ENCODE data around the gene ATP5F1D. TPM values are rescaled to one million over a fixed set of nuclear protein-coding genes. Genes with fewer than 3 reads are reported as not detected.

ATP5F1D gene
- total and polyA plus RNA-seq, 2 donors (not counting 3 experiments of a cell fraction or from before 2014, with no cell fraction given), result 167 to 192 TPM

- ChIA-PET POLR2A (interaction anchor here (1.0 kb wide), 1 partner anchor 30 kb away, joined by 4 read pairs; no protein-coding TSS in a partner anchor), CTCF (interaction anchor here (0.6 to 3.9 kb wide), 4 partner anchors 8 to 41 kb away, joined by 3 to 42 read pairs (median 14); no protein-coding TSS in a partner anchor)
- H3K4me2 ChIP-seq (ENCODE audit: insufficient read depth, low read length), result peak overlapping the region; percentile 40
- peaks cover 23 to 40% of the 10 kb centered on the region in 2 experiments for H3K36me3 ChIP-seq (ENCODE audit: control insufficient read depth in 2 of 2, extremely low read depth in 1 of 2, insufficient read depth in 2 of 2, low read length in 2 of 2)
- H3K27ac ChIP-seq (ENCODE audit: insufficient read depth, low read depth, low read length), result peak overlapping the region; percentile 95
- peaks cover 35% of the 10 kb centered on the region for H3K4me1 ChIP-seq (ENCODE audit: control insufficient read depth, extremely low read depth, insufficient read depth, low read length)
- dilution Hi-C loops (cut with MboI; ENCODE audit: extremely low pct_ligation_motif_present, low sequenced_read_pairs), result no loop called here
- H3K27me3 ChIP-seq (ENCODE audit: control insufficient read depth in 2 of 2, insufficient read depth in 2 of 2, low read length in 2 of 2), result no peaks in the 10 kb centered on the region
- H2AFZ ChIP-seq (ENCODE audit: low read depth, low read length), result no peak overlapping the region
- peaks cover 45% of the 10 kb centered on the region for H3K79me2 ChIP-seq (ENCODE audit: control insufficient read depth, insufficient read depth, low read length)
- H4K20me1 ChIP-seq (replicated peaks; ENCODE audit: control insufficient read depth, extremely low read depth, insufficient read depth, low read length), result no peaks in the 10 kb centered on the region
- no TSS peak for BruUV-seq (replicated peaks)
- TF ChIP-seq MYC (IDR thresholded peaks at IDR 0.05; ENCODE audit: low read depth, low read length), result no peak
- no peak for TF ChIP-seq CTCF (IDR thresholded peaks at IDR 0.05; ENCODE audit: extremely low read depth in 1 of 2, insufficient read depth in 1 of 2, low read depth in 1 of 2, low read length in 2 of 2)
- no peak for TF ChIP-seq POLR2A (IDR thresholded peaks at IDR 0.05; ENCODE audit: low read depth, low read length)
- TF ChIP-seq POLR2AphosphoS5 (IDR thresholded peaks at IDR 0.05; ENCODE audit: insufficient read depth, low read depth, low read length), result no peak
- no peak for TF ChIP-seq MAX (IDR thresholded peaks at IDR 0.05; ENCODE audit: insufficient read depth, insufficient read length)
- no peak for TF ChIP-seq EZH2 (IDR thresholded peaks at IDR 0.05; ENCODE audit: borderline replicate concordance, low read depth, low read length, severe bottlenecking)
- no peak for TF ChIP-seq GATA2 (IDR thresholded peaks at IDR 0.05; ENCODE audit: insufficient read depth, insufficient read length, low read depth, low read length)
- no peak for TF ChIP-seq JUN (IDR thresholded peaks at IDR 0.05; ENCODE audit: borderline replicate concordance, insufficient read depth, insufficient read length, low read depth)
- TF ChIP-seq FOS (IDR thresholded peaks at IDR 0.05; ENCODE audit: borderline replicate concordance, insufficient read depth, low read length), result no peak
- peak overlapping the region; percentile 93 for H3K9ac ChIP-seq (replicated peaks; ENCODE audit: extremely low read depth, insufficient read depth, low read length)
- intact Hi-C loops (cut with micrococcal nuclease), result no loop called here
- peak overlapping the region in 2 of 3 experiments; percentile 10 to 78 for H3K4me3 ChIP-seq (replicated peaks in 1 of 3; ENCODE audit: insufficient read depth in 1 of 3, low read depth in 1 of 3, low read length in 3 of 3)
- no peaks in the 10 kb centered on the region for H3K9me1 ChIP-seq (replicated peaks; ENCODE audit: control insufficient read depth, extremely low read depth, insufficient read depth, low read length)
- no peak for DNase-seq (ENCODE audit: low read depth, low spot score)
- no peak for FAIRE-seq
- H3K9me3 ChIP-seq (replicated peaks; ENCODE audit: control insufficient read depth, insufficient read depth, low read length), result no peaks in the 10 kb centered on the region
Measured at GRCh38 chr19:1274852-1275259, 33.3 kb downstream of the ATP5F1D start.

Measured in endothelial cell of umbilical vein (primary cell).